ENCODE data around the gene ARMC9. TPM values are rescaled to one million over a fixed set of nuclear protein-coding genes. Genes with fewer than 3 reads are reported as not detected.
"Not testable (repeated sequence)": the region's sequence is repeated elsewhere in the genome, so short reads cannot be mapped to it uniquely, and the experiment has no call there.

The ARMC9 gene
- total RNA-seq, 4 donors from 2014 or later, result 6.5 to 11.5 (median 9.3) TPM

DNA sequence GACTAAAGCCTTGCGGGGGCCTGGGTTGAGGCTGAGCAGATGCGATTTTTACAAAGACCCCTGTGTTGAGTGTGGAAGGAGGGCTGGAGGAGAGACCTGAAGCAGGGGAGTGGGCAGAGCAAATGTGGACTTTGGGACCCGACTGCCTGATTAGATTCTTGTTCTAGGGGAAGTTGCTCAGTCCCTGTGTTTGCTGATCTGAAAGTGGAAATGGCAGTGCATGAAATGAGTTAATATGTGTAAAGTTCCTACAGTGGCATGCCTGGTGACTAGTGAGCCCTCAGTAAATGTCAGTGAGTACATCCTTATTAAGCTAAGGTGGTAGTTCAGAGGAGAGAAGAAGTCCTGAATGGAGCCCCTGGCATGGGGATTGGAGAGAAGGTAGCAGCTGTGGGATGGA lies 52.3 kb downstream of the ARMC9 start:
- 86% methylated on average over 3 of the region's 3 CpGs for WGBS
- no peaks in the 10 kb centered on the region for H3K27me3 ChIP-seq
- TF ChIP-seq EP300 (IDR thresholded peaks at IDR 0.05) (no peak), POLR2A (IDR thresholded peaks at IDR 0.05) (no peak), POLR2AphosphoS5 (IDR thresholded peaks at IDR 0.05) (no peak)
- TF ChIP-seq, protein P1, sequence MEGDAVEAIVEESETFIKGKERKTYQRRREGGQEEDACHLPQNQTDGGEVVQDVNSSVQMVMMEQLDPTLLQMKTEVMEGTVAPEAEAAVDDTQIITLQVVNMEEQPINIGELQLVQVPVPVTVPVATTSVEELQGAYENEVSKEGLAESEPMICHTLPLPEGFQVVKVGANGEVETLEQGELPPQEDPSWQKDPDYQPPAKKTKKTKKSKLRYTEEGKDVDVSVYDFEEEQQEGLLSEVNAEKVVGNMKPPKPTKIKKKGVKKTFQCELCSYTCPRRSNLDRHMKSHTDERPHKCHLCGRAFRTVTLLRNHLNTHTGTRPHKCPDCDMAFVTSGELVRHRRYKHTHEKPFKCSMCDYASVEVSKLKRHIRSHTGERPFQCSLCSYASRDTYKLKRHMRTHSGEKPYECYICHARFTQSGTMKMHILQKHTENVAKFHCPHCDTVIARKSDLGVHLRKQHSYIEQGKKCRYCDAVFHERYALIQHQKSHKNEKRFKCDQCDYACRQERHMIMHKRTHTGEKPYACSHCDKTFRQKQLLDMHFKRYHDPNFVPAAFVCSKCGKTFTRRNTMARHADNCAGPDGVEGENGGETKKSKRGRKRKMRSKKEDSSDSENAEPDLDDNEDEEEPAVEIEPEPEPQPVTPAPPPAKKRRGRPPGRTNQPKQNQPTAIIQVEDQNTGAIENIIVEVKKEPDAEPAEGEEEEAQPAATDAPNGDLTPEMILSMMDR (IDR thresholded peaks at IDR 0.05), result no peak
- no peak for DNase-seq (ENCODE audit: low spot score in 2 of 2)
- H3K4me1 ChIP-seq, result no peaks in the 10 kb centered on the region
- no peak overlapping the region for H3K27ac ChIP-seq
- H3K9me3 ChIP-seq, result no peaks in the 10 kb centered on the region
- H3K36me3 ChIP-seq, result no peaks in the 10 kb centered on the region
- no peak overlapping the region for H3K4me3 ChIP-seq

DNA sequence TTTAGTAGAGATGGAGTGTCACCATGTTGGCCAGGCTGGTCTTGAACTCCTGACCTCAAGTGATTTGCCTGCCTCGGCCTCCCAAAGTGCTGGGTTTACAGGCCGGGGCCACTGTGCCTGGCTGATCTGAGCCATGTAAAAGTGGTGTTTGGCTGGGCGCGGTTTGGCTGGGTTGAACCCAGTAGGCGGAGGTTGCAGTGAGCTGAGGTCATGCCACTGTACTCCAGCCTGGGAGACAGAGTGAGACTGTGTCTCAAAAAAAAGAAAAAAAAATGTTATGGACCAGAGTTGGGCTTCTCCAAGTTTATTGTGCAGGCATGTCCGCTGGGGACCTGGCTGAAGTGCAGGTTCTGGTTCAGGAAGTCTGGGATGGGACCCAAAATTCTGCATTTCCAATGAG lies 54.9 kb downstream of the ARMC9 start:
- H3K36me3 ChIP-seq; H3K27ac ChIP-seq; H3K9me3 ChIP-seq; DNase-seq (ENCODE audit: low spot score in 2 of 2); H3K4me3 ChIP-seq; H3K4me1 ChIP-seq; H3K27me3 ChIP-seq: not testable (repeated sequence)
- WGBS, result 99% methylated on average over 6 of the region's 6 CpGs

DNA sequence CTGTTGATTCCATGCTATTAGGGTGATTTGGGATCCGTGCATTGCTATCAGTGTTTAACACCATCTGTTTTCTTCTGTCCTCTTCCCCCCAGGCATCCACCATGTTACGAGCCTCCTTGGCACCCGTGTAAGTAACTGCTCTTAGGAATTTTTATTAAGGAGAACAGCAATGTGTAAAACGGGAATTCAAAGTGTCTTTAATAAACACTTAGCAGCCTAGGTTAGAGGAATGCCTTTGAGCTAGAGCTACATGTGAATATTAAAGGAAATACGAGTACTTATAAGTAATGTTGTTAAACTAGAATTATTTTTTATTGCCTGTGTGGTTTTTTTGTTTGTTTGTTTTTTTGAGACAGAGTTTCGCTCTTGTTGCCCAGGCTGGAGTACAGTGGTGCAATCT lies 58.1 kb downstream of the ARMC9 start:
- Histone ChIP-seq H3K4me3 (no peak overlapping the region), H3K27me3 (no peaks in the 10 kb centered on the region), H3K36me3 (peaks cover 12% of the 10 kb centered on the region), H3K9me3 (no peaks in the 10 kb centered on the region), H3K4me1 (no peaks in the 10 kb centered on the region), H3K27ac (no peak overlapping the region)
- no peak for DNase-seq (ENCODE audit: low spot score in 2 of 2)
- 69% methylated on average over 6 of the region's 6 CpGs for WGBS
- no peak for TF ChIP-seq EP300 (IDR thresholded peaks at IDR 0.05)
- TF ChIP-seq, protein P1 (IDR thresholded peaks at IDR 0.05), result no peak
- TF ChIP-seq POLR2A (IDR thresholded peaks at IDR 0.05), result no peak
- TF ChIP-seq POLR2AphosphoS5 (IDR thresholded peaks at IDR 0.05), result no peak

DNA sequence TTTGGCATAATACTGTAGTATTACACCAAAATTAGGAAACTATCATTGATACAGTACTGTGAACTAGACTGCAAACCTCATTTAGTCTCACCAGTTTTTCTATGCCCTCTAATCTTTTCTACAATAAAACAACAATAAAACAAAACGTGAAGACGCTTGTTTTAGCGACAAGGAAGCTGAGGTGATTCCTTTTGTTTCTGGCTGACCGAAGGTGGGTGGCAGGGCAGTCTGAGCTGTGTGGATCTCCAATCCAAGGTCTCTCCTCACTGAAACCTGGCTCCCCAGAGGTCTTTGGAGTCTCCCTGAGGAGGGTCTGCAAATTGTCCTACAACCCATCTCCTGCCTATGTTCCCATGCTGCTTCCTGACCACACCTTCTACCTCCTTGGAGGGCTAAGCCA lies 59.3 kb downstream of the ARMC9 start:
- 94% methylated on average over 4 of the region's 4 CpGs for WGBS
- H3K4me1 ChIP-seq, result no peaks in the 10 kb centered on the region
- H3K4me3 ChIP-seq, result no peak overlapping the region
- no peaks in the 10 kb centered on the region for H3K27me3 ChIP-seq
- DNase-seq (ENCODE audit: low spot score in 2 of 2), result no peak
- no peak overlapping the region for H3K27ac ChIP-seq
- no peaks in the 10 kb centered on the region for H3K9me3 ChIP-seq
- peaks cover 19% of the 10 kb centered on the region for H3K36me3 ChIP-seq
- TF ChIP-seq, protein P1 (IDR thresholded peaks at IDR 0.05), result no peak
- TF ChIP-seq EP300 (IDR thresholded peaks at IDR 0.05) (no peak), POLR2A (IDR thresholded peaks at IDR 0.05) (no peak), POLR2AphosphoS5 (IDR thresholded peaks at IDR 0.05) (no peak)

DNA sequence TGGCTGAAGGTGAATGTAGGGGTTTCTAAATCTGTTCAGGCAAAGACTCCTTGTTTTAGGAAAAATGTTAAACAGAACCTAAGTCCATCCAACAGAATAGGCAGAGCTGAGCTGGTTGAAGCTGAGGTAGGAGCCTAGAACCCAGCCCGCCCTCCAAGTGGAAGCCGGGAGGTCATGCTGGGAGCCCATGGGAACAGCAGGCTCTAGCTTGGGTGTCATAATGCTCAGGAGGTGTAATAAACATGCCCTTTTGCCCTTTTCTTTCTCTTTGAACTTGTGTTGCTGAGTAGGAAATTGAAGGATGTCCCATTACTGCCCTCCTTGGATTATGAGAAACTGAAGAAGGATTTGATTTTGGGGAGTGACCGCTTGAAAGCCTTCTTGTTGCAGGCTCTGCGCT lies 60.3 kb downstream of the ARMC9 start:
- H3K27ac ChIP-seq, result no peak overlapping the region
- peaks cover 25% of the 10 kb centered on the region for H3K36me3 ChIP-seq
- H3K4me3 ChIP-seq, result no peak overlapping the region
- TF ChIP-seq EP300 (IDR thresholded peaks at IDR 0.05) (no peak), POLR2AphosphoS5 (IDR thresholded peaks at IDR 0.05) (no peak), POLR2A (IDR thresholded peaks at IDR 0.05) (no peak)
- TF ChIP-seq, protein P1 (IDR thresholded peaks at IDR 0.05), result no peak
- H3K9me3 ChIP-seq, result no peaks in the 10 kb centered on the region
- whole genome bisulfite sequencing, result 99% methylated on average over 4 of the region's 4 CpGs
- no peaks in the 10 kb centered on the region for H3K27me3 ChIP-seq
- no peak for DNase-seq (ENCODE audit: low spot score in 2 of 2)
- no peaks in the 10 kb centered on the region for H3K4me1 ChIP-seq

DNA sequence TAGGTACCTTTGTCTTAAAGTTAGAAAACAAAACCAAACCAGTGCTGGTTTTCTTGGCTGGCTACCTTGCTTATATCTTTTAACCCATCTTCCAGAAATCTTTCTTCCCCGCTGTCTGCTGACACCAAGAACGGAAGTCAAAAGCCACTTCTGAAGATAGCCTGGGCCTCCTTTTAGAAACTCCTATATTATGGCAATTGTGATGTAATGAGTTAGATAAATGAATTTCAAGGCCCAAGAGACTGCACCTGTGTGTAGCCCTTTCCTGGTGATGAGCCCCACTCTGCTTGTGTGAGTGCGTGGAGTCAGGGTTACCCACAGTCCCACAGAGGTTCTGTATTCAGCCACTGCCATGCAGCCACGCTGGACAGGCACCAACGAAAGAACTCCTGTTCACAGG lies 60.7 kb downstream of the ARMC9 start:
- Histone ChIP-seq H3K9me3 (no peaks in the 10 kb centered on the region), H3K27ac (no peak overlapping the region), H3K4me3 (no peak overlapping the region), H3K4me1 (no peaks in the 10 kb centered on the region), H3K27me3 (no peaks in the 10 kb centered on the region), H3K36me3 (peaks cover 25% of the 10 kb centered on the region)
- 92% methylated on average over 5 of the region's 5 CpGs for WGBS
- no peak for DNase-seq (ENCODE audit: low spot score in 2 of 2)
- no peak for TF ChIP-seq EP300 (IDR thresholded peaks at IDR 0.05)
- TF ChIP-seq, protein P1 (IDR thresholded peaks at IDR 0.05), result no peak
- no peak for TF ChIP-seq POLR2AphosphoS5 (IDR thresholded peaks at IDR 0.05)
- no peak for TF ChIP-seq POLR2A (IDR thresholded peaks at IDR 0.05)

All from suprapubic skin (tissue), 4 donors.